ENCODE results near the gene FBRS.
A peak's percentile ranks its signal among the peaks of the same experiment; 100 is the strongest.

Gene FBRS

DNA sequence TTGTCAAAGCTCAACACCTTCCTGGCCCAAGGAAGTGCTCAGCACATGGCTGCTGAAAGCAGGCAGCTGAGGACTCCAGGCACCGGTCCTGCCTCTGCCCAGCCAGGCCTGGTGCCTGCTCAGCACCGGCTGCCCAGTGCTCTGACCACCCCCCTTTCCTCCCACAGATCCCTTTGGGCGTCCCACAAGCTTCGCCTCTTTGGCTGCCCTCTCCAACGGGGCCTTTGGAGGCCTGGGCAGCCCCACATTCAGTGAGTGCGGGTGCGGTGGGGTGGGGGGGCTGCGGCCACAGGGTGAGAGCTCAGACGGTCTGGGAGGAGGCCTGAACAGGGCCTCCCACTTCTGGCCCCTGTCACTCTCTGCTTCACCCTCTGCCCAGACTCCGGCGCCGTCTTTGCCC is 10.2 kb downstream of the FBRS start:
- no peak overlapping the region for H3K18ac ChIP-seq (ENCODE audit: low read depth in 1 of 2, low read length in 2 of 2)
- H2BK120ac ChIP-seq (ENCODE audit: low read depth, low read length) = no peak overlapping the region
- H3K27ac ChIP-seq (ENCODE audit: low read length, poor library complexity, severe bottlenecking) = no peak overlapping the region
- peaks cover 12% of the 10 kb centered on the region for H3K4me1 ChIP-seq (ENCODE audit: control insufficient read depth, insufficient read depth, low read depth, low read length)
- H3K14ac ChIP-seq (ENCODE audit: low read length in 2 of 2) = no peak overlapping the region
- no peak overlapping the region for H3K4ac ChIP-seq (ENCODE audit: low read depth in 1 of 2, low read length in 2 of 2)
- H3K27me3 ChIP-seq (ENCODE audit: control insufficient read depth in 1 of 2, insufficient read depth in 1 of 2, low read length in 2 of 2) = no peaks in the 10 kb centered on the region
- no peak for DNase-seq
- no peak overlapping the region for H3K4me3 ChIP-seq (ENCODE audit: insufficient read depth in 1 of 2, low read depth in 1 of 2, low read length in 2 of 2)
- H3K9me3 ChIP-seq (ENCODE audit: control insufficient read depth, low read length) = no peaks in the 10 kb centered on the region
- H3K23ac ChIP-seq (ENCODE audit: low read length in 2 of 2) = no peak overlapping the region
- peaks cover 69 to 80% of the 10 kb centered on the region in 2 experiments for H3K36me3 ChIP-seq (ENCODE audit: control insufficient read depth in 1 of 2, insufficient read depth in 2 of 2, low read depth in 1 of 2, low read length in 2 of 2)
- no peak overlapping the region for H3K4me2 ChIP-seq (ENCODE audit: low read length, poor library complexity, severe bottlenecking)
- WGBS = 97% methylated on average over 12 of the region's 12 CpGs
- H2BK5ac ChIP-seq (ENCODE audit: low read depth, low read length, poor library complexity, severe bottlenecking) = no peak overlapping the region
- no peak overlapping the region for H3K9ac ChIP-seq (ENCODE audit: low read length)
- H2BK12ac ChIP-seq (ENCODE audit: low read length in 2 of 2) = no peak overlapping the region
- H2BK15ac ChIP-seq (ENCODE audit: low read depth, poor library complexity, severe bottlenecking) = peak overlapping the region; percentile 80
- H2AK5ac ChIP-seq (ENCODE audit: low read length, severe bottlenecking) = no peak overlapping the region
- H4K8ac ChIP-seq (ENCODE audit: low read length) = no peak overlapping the region
- H3K79me1 ChIP-seq (replicated peaks; ENCODE audit: low read length, poor library complexity, severe bottlenecking) = peaks cover 41% of the 10 kb centered on the region
- no peak overlapping the region for H4K91ac ChIP-seq (ENCODE audit: low read length)
- H2AFZ ChIP-seq (ENCODE audit: low read depth, low read length) = no peak overlapping the region

DNA sequence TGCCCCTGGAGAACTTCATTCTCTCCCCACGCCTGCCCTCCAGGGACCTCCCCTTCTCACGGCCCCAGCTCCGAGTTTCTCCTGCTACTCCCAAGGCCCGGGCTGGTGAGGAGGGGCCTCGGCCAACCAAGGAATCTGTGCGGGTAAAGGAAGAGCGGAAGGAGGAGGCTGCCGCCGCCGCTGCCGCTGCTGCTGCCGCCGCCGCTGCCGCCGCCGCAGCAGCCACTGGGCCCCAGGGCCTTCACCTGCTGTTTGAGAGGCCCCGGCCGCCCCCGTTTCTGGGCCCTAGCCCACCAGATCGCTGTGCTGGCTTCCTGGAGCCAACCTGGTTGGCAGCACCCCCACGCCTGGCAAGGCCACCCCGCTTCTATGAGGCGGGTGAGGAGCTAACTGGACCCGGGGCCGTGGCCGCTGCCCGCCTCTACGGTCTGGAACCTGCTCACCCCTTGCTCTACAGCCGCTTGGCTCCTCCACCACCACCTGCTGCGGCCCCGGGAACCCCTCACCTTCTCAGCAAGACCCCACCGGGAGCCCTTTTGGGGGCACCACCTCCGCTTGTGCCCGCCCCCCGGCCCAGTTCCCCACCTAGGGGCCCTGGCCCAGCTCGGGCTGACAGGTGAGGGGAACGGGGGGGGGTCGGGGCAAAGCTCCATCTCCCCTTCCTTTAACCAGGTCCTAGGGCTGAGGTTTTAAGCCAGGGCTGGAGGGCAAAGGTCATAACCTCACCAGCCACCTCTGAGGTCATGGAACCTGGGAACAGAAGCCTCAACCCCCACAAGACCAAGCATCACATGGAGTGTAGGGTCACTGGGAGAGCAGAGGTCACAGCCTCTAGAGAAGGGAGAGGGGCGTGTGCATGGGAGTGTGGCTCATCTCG is 11.0 kb downstream of the FBRS start:
- H2BK12ac ChIP-seq (ENCODE audit: low read length in 2 of 2) = no peak overlapping the region
- H3K9me3 ChIP-seq (ENCODE audit: control insufficient read depth, low read length) = no peaks in the 10 kb centered on the region
- no peaks in the 10 kb centered on the region for H3K27me3 ChIP-seq (ENCODE audit: control insufficient read depth in 1 of 2, insufficient read depth in 1 of 2, low read length in 2 of 2)
- H3K4me2 ChIP-seq (ENCODE audit: low read length, poor library complexity, severe bottlenecking) = no peak overlapping the region
- H3K4ac ChIP-seq (ENCODE audit: low read depth in 1 of 2, low read length in 2 of 2) = no peak overlapping the region
- no peak overlapping the region for H4K91ac ChIP-seq (ENCODE audit: low read length)
- H2BK15ac ChIP-seq (ENCODE audit: low read depth, poor library complexity, severe bottlenecking) = no peak overlapping the region
- H2BK120ac ChIP-seq (ENCODE audit: low read depth, low read length) = no peak overlapping the region
- no peak overlapping the region for H2AFZ ChIP-seq (ENCODE audit: low read depth, low read length)
- no peak overlapping the region for H2AK5ac ChIP-seq (ENCODE audit: low read length, severe bottlenecking)
- no peak overlapping the region for H3K4me3 ChIP-seq (ENCODE audit: insufficient read depth in 1 of 2, low read depth in 1 of 2, low read length in 2 of 2)
- H3K36me3 ChIP-seq (ENCODE audit: control insufficient read depth in 1 of 2, insufficient read depth in 2 of 2, low read depth in 1 of 2, low read length in 2 of 2) = peaks cover 63 to 72% of the 10 kb centered on the region in 2 experiments
- no peak overlapping the region for H3K23ac ChIP-seq (ENCODE audit: low read length in 2 of 2)
- peaks cover 41% of the 10 kb centered on the region for H3K79me1 ChIP-seq (replicated peaks; ENCODE audit: low read length, poor library complexity, severe bottlenecking)
- H3K9ac ChIP-seq (ENCODE audit: low read length) = no peak overlapping the region
- DNase-seq = no peak
- H3K18ac ChIP-seq (ENCODE audit: low read depth in 1 of 2, low read length in 2 of 2) = no peak overlapping the region
- WGBS = 98% methylated on average over 39 of the region's 41 CpGs
- no peak overlapping the region for H3K27ac ChIP-seq (ENCODE audit: low read length, poor library complexity, severe bottlenecking)
- H4K8ac ChIP-seq (ENCODE audit: low read length) = no peak overlapping the region
- no peak overlapping the region for H2BK5ac ChIP-seq (ENCODE audit: low read depth, low read length, poor library complexity, severe bottlenecking)
- H3K14ac ChIP-seq (ENCODE audit: low read length in 2 of 2) = no peak overlapping the region
- peaks cover 6% of the 10 kb centered on the region for H3K4me1 ChIP-seq (ENCODE audit: control insufficient read depth, insufficient read depth, low read depth, low read length)

DNA sequence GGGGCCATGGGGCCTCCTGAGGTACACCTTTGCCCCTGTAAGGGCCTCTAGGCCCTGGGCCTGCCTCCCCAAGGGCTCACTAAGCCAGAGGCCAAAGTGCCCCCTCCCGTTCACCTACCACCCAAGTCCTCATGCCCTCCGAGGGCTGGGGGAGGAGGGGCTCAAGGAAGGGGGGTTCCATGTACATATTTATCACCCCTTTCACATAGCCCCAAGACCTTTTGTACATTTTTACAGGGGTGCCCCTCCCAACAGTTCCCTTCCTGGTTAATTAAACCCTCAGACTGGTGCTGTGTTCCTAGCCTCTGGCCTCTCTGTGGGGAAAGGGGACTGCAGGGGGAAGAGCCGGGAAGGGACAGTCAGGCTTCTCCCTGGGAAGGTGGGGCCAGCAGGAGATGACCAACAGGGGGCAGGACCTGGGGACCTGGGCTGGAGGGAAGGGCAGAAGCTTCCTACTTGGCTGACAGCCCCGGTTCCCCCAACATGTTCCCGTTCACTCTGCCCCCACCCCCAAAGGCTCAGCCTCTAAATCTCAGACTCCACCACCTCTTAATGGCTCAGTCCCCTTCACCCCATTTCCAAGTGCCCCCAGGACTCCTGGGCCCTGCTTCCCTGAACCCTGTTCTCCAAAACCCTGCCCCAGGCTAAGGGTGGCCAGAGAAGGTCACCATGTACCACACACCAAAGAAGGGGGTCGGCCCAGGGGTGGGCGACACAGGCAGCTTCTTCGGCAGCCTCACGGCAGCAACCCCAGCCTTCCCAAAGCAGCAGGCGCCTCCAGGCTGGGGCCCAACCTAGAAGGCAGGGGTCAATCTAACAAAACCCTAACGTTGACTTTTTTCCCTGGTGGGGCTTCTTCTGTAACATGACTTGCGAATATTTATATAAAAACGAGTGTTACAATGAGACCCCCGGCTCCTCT is 11.9 kb downstream of the FBRS start:
- Histone ChIP-seq H3K4me1 (ENCODE audit: control insufficient read depth, insufficient read depth, low read depth, low read length) (peaks cover 3% of the 10 kb centered on the region), H3K4me3 (ENCODE audit: insufficient read depth in 1 of 2, low read depth in 1 of 2, low read length in 2 of 2) (no peak overlapping the region), H4K91ac (ENCODE audit: low read length) (no peak overlapping the region), H3K18ac (ENCODE audit: low read depth in 1 of 2, low read length in 2 of 2) (no peak overlapping the region), H2BK12ac (ENCODE audit: low read length in 2 of 2) (no peak overlapping the region), H2AK5ac (ENCODE audit: low read length, severe bottlenecking) (no peak overlapping the region), H3K23ac (ENCODE audit: low read length in 2 of 2) (no peak overlapping the region), H2BK15ac (ENCODE audit: low read depth, poor library complexity, severe bottlenecking) (peak overlapping the region; percentile 57), H2AFZ (ENCODE audit: low read depth, low read length) (no peak overlapping the region), H2BK120ac (ENCODE audit: low read depth, low read length) (no peak overlapping the region), H3K14ac (ENCODE audit: low read length in 2 of 2) (no peak overlapping the region), H3K27me3 (ENCODE audit: control insufficient read depth in 1 of 2, insufficient read depth in 1 of 2, low read length in 2 of 2) (no peaks in the 10 kb centered on the region), H2BK5ac (ENCODE audit: low read depth, low read length, poor library complexity, severe bottlenecking) (no peak overlapping the region), H3K4me2 (ENCODE audit: low read length, poor library complexity, severe bottlenecking) (no peak overlapping the region), H3K36me3 (ENCODE audit: control insufficient read depth in 1 of 2, insufficient read depth in 2 of 2, low read depth in 1 of 2, low read length in 2 of 2) (peaks cover 56 to 63% of the 10 kb centered on the region in 2 experiments), H4K8ac (ENCODE audit: low read length) (no peak overlapping the region), H3K9ac (ENCODE audit: low read length) (no peak overlapping the region), H3K79me1 (replicated peaks; ENCODE audit: low read length, poor library complexity, severe bottlenecking) (peaks cover 36% of the 10 kb centered on the region), H3K27ac (ENCODE audit: low read length, poor library complexity, severe bottlenecking) (no peak overlapping the region), H3K4ac (ENCODE audit: low read depth in 1 of 2, low read length in 2 of 2) (no peak overlapping the region), H3K9me3 (ENCODE audit: control insufficient read depth, low read length) (no peaks in the 10 kb centered on the region)
- no peak for DNase-seq
- 95% methylated on average over 11 of the region's 14 CpGs for WGBS

DNA sequence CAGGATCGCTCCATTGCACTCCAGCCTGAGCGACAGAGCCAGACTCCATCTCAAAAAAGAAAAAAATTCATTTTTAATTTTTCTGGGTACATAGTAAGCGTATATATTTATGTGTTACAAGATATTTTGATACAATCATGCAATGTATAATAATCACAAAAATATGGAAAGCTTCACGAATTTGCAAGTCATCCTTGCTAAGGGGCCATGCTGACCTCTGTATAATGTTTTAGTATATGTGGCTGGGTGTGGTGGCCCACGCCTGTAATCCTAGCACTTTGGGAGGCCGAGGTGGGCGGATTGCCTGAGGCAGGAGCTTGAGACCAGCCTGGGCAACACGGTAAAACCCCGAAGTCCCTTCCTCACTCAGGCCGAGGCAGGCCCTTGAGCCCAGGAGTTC is 16.9 kb downstream of the FBRS start:
- Histone ChIP-seq H2BK12ac (ENCODE audit: low read length in 2 of 2) (no peak overlapping the region), H4K8ac (ENCODE audit: low read length) (no peak overlapping the region), H3K4me3 (ENCODE audit: insufficient read depth in 1 of 2, low read depth in 1 of 2, low read length in 2 of 2) (no peak overlapping the region), H3K14ac (ENCODE audit: low read length in 2 of 2) (no peak overlapping the region), H2AK5ac (ENCODE audit: low read length, severe bottlenecking) (no peak overlapping the region), H2BK5ac (ENCODE audit: low read depth, low read length, poor library complexity, severe bottlenecking) (no peak overlapping the region), H3K79me1 (replicated peaks; ENCODE audit: low read length, poor library complexity, severe bottlenecking) (no peaks in the 10 kb centered on the region), H3K27ac (ENCODE audit: low read length, poor library complexity, severe bottlenecking) (no peak overlapping the region), H3K18ac (ENCODE audit: low read depth in 1 of 2, low read length in 2 of 2) (no peak overlapping the region), H3K9ac (ENCODE audit: low read length) (no peak overlapping the region), H2AFZ (ENCODE audit: low read depth, low read length) (no peak overlapping the region), H2BK120ac (ENCODE audit: low read depth, low read length) (no peak overlapping the region), H3K36me3 (ENCODE audit: control insufficient read depth in 1 of 2, insufficient read depth in 2 of 2, low read depth in 1 of 2, low read length in 2 of 2) (peaks cover 11 to 14% of the 10 kb centered on the region in 2 experiments), H3K23ac (ENCODE audit: low read length in 2 of 2) (no peak overlapping the region), H3K4me1 (ENCODE audit: control insufficient read depth, insufficient read depth, low read depth, low read length) (no peaks in the 10 kb centered on the region), H3K9me3 (ENCODE audit: control insufficient read depth, low read length) (no peaks in the 10 kb centered on the region), H3K4me2 (ENCODE audit: low read length, poor library complexity, severe bottlenecking) (no peak overlapping the region), H3K27me3 (ENCODE audit: control insufficient read depth in 1 of 2, insufficient read depth in 1 of 2, low read length in 2 of 2) (no peaks in the 10 kb centered on the region), H4K91ac (ENCODE audit: low read length) (no peak overlapping the region), H3K4ac (ENCODE audit: low read depth in 1 of 2, low read length in 2 of 2) (no peak overlapping the region), H2BK15ac (ENCODE audit: low read depth, poor library complexity, severe bottlenecking) (no peak overlapping the region)
- WGBS = 92% methylated on average over 7 of the region's 10 CpGs
- DNase-seq = no peak

Data from mesenchymal stem cell (in vitro differentiated cells and primary cell).